Bronchial epithelial cell (primary cell): Measurements from ENCODE around the gene TICRR. TPM values are rescaled to one million over a fixed set of nuclear protein-coding genes. Genes with fewer than 3 reads are reported as not detected.

Experiments used
- DNase-seq: peaks from one replicate; pipeline ENCODE4 v3.0.0-alpha.2; 2010; ENCODE audit warnings: low read depth
- FAIRE-seq: peaks from 2 replicates; lab custom pipeline; 2011; peaks lifted over from hg19 to GRCh38; lab: Jason Lieb, UNC
- H3K27me3 ChIP-seq: 2 replicates; pipeline ENCODE4 v1.5.1; 2011; ENCODE audit warnings: low read length; ENCODE audit not compliant: control insufficient read depth, insufficient read depth
- H3K36me3 ChIP-seq: 2 replicates; pipeline ENCODE4 v1.5.1; 2011; ENCODE audit warnings: low read length; ENCODE audit not compliant: control insufficient read depth, insufficient read depth
- H3K4me3 ChIP-seq: 2 replicates; pipeline ENCODE4 v1.5.1; 2011; ENCODE audit warnings: mild to moderate bottlenecking, low read depth, low read length, control low read depth
- total RNA-seq: library from RNA; depleted of rRNA; stranded (reverse); fragments of >200 nt; gene quantifications from 2 replicates; pipeline ENCODE4 v1.2.1, GENCODE V29; 2014
- TF ChIP-seq, protein P1 (sequence below): IDR thresholded peaks from 2 replicates; pipeline ENCODE4 v1.5.1; 2011; ENCODE audit warnings: mild to moderate bottlenecking, moderate library complexity, low read length, control low read depth, inconsistent platforms; ENCODE audit not compliant: insufficient read depth, severe bottlenecking

Gene TICRR
- total RNA-seq, 1 donor from 2014 or later = 0.26 TPM

DNA sequence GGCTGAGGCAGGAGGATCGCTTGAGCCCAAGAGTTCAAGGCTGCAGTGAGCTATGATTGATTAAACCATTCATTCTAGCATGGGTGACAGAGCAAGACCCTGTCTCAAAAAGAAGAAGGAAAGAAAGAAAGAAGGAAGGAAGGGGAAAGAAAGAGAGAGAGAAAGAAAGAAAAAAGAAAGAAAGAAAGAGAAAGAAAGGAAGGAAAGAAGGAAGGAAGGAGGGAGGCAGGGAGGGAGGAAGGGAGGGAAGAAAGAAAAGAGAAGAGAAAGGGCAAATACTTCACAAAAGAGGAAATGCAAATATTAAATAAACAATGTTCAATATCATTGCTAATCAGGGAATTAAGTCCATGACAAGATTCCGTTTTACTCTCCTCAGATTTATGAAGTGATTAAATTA lies 84.0 kb downstream of the TICRR start:
- FAIRE-seq (no peak), DNase-seq (no peak)
- H3K27me3 ChIP-seq = peaks cover 3% of the 10 kb centered on the region

DNA sequence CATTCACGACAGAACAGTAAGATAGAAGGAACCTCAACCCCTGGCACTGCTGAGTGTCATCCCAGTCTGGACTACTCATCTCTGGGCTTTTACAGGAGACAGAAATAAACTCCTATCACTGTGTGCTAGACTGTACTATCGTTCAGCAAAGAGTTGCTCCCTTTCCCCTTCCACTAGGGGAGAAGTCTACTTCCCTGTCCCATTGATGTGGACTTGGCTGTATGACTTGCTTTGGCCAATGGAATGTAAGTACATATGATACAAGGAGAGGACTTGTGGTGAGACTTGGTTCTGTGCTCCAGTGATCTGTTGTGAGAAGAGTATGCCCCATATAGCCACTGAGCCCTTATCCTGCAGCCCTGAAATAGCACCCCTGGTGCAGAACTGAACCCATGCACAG lies 85.3 kb downstream of the TICRR start:
- TF ChIP-seq, protein P1, sequence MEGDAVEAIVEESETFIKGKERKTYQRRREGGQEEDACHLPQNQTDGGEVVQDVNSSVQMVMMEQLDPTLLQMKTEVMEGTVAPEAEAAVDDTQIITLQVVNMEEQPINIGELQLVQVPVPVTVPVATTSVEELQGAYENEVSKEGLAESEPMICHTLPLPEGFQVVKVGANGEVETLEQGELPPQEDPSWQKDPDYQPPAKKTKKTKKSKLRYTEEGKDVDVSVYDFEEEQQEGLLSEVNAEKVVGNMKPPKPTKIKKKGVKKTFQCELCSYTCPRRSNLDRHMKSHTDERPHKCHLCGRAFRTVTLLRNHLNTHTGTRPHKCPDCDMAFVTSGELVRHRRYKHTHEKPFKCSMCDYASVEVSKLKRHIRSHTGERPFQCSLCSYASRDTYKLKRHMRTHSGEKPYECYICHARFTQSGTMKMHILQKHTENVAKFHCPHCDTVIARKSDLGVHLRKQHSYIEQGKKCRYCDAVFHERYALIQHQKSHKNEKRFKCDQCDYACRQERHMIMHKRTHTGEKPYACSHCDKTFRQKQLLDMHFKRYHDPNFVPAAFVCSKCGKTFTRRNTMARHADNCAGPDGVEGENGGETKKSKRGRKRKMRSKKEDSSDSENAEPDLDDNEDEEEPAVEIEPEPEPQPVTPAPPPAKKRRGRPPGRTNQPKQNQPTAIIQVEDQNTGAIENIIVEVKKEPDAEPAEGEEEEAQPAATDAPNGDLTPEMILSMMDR = no peak
- Histone ChIP-seq H3K4me3 (no peak overlapping the region), H3K36me3 (no peaks in the 10 kb centered on the region), H3K27me3 (no peaks in the 10 kb centered on the region)
- FAIRE-seq (no peak), DNase-seq (no peak)

More for the DNA sequence above, 84.0 kb downstream of the TICRR start:
- Histone ChIP-seq H3K4me3 (no peak overlapping the region), H3K36me3 (no peaks in the 10 kb centered on the region)
- TF ChIP-seq, protein P1 = no peak

DNA sequence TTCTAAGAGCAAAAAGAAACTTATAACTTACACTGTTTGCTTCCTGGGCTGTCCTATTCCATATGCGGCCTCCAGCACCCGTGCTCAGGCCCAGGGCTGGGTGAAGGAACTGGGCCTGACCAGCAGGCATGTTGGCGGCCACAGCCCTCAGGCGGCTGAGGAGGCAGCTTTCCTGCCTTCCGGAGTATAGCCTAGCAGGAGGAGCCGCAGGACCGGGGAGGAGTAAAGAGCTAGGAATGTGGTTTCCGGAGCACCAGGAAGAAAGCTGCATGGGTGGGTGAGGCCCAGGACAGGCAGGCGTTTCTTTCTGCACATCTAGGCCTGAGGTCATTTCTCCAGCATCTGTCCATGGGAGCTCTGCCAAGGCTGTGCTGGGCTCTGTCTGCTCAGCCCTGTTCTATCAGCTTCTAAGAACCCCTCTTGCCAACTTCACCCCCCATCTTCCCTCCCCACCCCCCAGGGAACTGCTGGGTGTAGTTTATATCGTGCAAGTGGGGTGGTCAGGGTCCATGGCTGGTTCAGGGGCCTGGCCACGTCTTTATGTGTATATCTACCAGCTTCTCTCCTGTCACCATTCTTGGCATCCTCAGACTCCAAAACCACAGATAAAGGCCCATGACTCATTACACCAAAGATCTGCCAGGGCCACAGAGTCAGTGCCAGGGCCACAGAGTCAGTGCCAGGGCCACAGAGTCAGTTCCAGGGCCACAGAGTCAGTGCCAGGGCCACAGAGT lies 87.8 kb downstream of the TICRR start:
- TF ChIP-seq, protein P1 = no peak
- no peak for FAIRE-seq
- Histone ChIP-seq H3K36me3 (no peaks in the 10 kb centered on the region), H3K27me3 (no peaks in the 10 kb centered on the region), H3K4me3 (no peak overlapping the region)
- DNase-seq = peak; percentile 47

DNA sequence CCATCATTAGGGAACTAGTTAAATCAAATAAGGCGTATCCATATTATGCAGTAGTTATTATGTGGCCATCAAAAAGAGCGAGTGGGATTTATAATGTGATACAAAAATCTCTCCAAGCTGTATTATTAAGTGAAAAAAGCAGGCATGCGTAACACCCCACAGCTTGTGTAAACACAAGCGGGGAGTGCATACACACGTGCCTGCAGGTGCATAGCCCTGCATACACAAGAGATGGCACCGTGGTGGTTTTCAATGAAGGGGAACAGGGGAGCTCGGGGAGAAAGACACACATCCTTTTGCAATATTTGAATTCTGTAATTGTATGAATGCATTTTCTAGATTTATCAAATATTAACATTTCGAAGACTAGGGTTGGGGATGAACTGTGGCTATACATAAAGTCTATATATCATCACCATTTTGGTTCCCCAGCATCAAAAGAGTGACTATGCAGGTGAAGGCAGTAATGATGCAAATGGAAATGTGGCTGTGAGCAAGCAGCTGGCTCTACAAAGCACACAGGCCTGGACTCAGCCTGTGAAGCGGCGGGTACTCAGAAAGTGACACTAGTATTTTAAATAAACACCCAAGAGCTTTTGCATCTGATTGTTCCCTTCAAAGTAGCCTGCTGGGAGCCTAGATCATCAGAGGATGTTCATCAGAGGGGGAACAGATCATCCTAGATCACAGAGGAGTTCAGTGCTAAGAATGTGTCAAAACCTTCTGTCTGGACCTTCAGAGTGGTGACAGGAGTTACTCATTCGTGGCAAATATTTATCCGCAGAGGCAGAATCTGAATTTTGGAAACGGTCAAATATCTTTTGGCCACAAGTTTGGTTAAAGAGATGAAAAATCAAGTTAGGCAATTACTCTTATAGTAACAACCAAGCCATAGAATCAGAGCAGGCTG lies 89.4 kb downstream of the TICRR start:
- no peak overlapping the region for H3K4me3 ChIP-seq
- DNase-seq (no peak), FAIRE-seq (no peak)
- H3K36me3 ChIP-seq = no peaks in the 10 kb centered on the region
- TF ChIP-seq, protein P1 = no peak
- no peaks in the 10 kb centered on the region for H3K27me3 ChIP-seq

DNA sequence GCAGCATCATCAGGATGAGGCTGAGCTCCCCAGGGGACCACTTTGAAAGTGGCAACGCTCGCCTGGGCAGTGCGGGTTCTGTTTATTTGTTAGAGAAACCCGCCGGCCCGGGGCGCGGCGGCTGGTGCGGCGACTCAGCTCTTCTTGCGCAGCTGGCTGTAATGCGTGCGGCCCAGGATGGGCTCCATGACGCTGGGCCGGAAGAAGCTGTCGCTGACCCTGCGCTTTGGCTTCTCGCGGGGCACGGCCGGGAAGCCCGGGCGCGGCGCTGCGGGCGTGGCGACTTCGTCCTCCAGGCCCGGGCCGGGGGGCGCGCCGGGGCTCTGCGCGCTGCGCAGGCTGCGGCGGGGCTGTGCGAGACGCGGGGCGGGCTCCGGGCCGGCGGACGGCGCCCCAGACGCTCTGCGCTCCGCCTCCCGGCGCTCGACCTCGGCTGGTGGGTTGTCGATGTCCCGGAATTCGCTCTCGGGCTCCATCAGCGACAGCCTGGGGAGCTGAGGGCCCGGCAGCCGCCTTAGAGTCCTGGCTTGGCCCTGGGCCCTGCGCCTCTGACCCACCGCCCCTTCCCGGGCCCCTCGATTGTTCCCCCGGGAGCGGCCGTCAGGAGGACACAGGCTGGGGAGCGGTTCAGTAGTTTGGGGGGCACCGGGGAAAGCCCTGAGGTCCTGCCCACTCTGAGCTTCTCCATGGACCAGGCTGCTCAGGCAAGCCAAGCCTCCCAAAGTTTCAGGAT lies 90.3 kb downstream of the TICRR start:
- H3K36me3 ChIP-seq = no peaks in the 10 kb centered on the region
- no peaks in the 10 kb centered on the region for H3K27me3 ChIP-seq
- DNase-seq = peak; percentile 36
- TF ChIP-seq, protein P1 = no peak
- peak overlapping the region; percentile 35 for H3K4me3 ChIP-seq
- no peak for FAIRE-seq
